HepG2 (cell line): ENCODE data around the gene OSBPL8. TPM values are rescaled to one million over a fixed set of nuclear protein-coding genes. Genes with fewer than 3 reads are reported as not detected.

Source experiments
- ATAC-seq: fragments of 200-7000 bp; cut with Tn5 transposase; 3 replicates; pipeline ENCODE4 v1.9.1; 2020; ENCODE audit warnings: mild to moderate bottlenecking, moderate library complexity
- BruUV-seq: library from RNA; stranded (reverse); fragments of 400-500 nt; replicated peaks from 2 replicates; lab custom pipeline; 2021; lab: Mats Ljungman, UMichigan
- CTCF ChIA-PET: fragments of 300-600 bp; formaldehyde crosslinking; extraction: SDS; loops from one replicate; lab custom pipeline; 2021; ENCODE audit warnings: low total read pairs, inconsistent platforms, low intra/inter-chr PET ratio; lab: Yijun Ruan, JAX
- POLR2A ChIA-PET: fragments of 350-600 bp; sonication (Branson Sonifier 250); formaldehyde crosslinking; loops from one replicate; lab custom pipeline; 2020; ENCODE audit warnings: antibody characterized with exemption, inconsistent platforms; lab: Yijun Ruan, JAX
- DNase-seq: peaks from one replicate; pipeline ENCODE4 v3.0.0-alpha.2; 2015; ENCODE audit warnings: low spot score
- FAIRE-seq: peaks from 3 replicates; lab custom pipeline; 2011; peaks lifted over from hg19 to GRCh38; lab: Jason Lieb, UNC
- H2AFZ ChIP-seq: one replicate; pipeline ENCODE4 v1.6.1; 2011; ENCODE audit warnings: low read length, inconsistent platforms
- H3K27ac ChIP-seq: fragments of 300-600 bp; 3 replicates; pipeline ENCODE4 v1.8.0; 2011; ENCODE audit warnings: mixed run types, mild to moderate bottlenecking, mixed read lengths, low read length, inconsistent platforms; ENCODE audit not compliant: insufficient read depth; ENCODE audit errors: extremely low read length
- H3K27me3 ChIP-seq, 2 experiments: fragments of 200-600 bp in 1 of 2; 2 replicates in 1 of 2; 3 replicates in 1 of 2; pipeline versions ENCODE4 v1.6.0 to v1.8.0; 2011; ENCODE audit warnings: low read length in 2 of 2, mild to moderate bottlenecking in 2 of 2, moderate library complexity in 2 of 2, inconsistent platforms in 1 of 2; ENCODE audit not compliant: insufficient read depth in 2 of 2, control insufficient read depth in 1 of 2
- H3K36me3 ChIP-seq, 2 experiments: fragments of 200-600 bp in 1 of 2; replicated peaks in 1 of 2; 2 replicates in 1 of 2; 3 replicates in 1 of 2; pipeline versions ENCODE4 v1.5.1 to v1.8.0; 2011; ENCODE audit warnings: low read length in 2 of 2, inconsistent platforms in 1 of 2; ENCODE audit not compliant: insufficient read depth in 2 of 2, control insufficient read depth in 1 of 2
- H3K4me1 ChIP-seq: 2 replicates; pipeline ENCODE4 v1.5.1; 2012; ENCODE audit warnings: low read length, inconsistent platforms; ENCODE audit not compliant: insufficient read depth
- H3K4me2 ChIP-seq: 2 replicates; pipeline ENCODE4 v1.6.0; 2011; ENCODE audit warnings: low read depth, low read length, inconsistent platforms
- H3K4me3 ChIP-seq, 3 experiments: fragments of 200-600 bp in 1 of 3; sonication (generic), shearing (Covaris generic) in 1 of 3; replicated peaks in 1 of 3; 2 replicates each; pipeline ENCODE4 v1.5.1; 2011 to 2016; ENCODE audit warnings: low read length in 3 of 3, inconsistent platforms in 2 of 3, low read depth in 2 of 3, mild to moderate bottlenecking in 2 of 3, control low read depth in 1 of 3, mixed read lengths in 1 of 3; ENCODE audit not compliant: insufficient read depth in 1 of 3
- H3K79me2 ChIP-seq: one replicate; pipeline ENCODE4 v1.6.1; 2011; ENCODE audit warnings: low read length, inconsistent platforms; ENCODE audit not compliant: insufficient read depth
- H3K9ac ChIP-seq: 2 replicates; pipeline ENCODE4 v1.6.0; 2011; ENCODE audit warnings: mild to moderate bottlenecking, low read depth, low read length, inconsistent platforms; ENCODE audit not compliant: insufficient read depth
- H3K9me3 ChIP-seq: 2 replicates; pipeline ENCODE4 v1.5.1; 2012; ENCODE audit warnings: mild to moderate bottlenecking, low read length
- H4K20me1 ChIP-seq: 2 replicates; pipeline ENCODE4 v1.6.0; 2011; ENCODE audit warnings: inconsistent platforms, mild to moderate bottlenecking, low read length, moderate library complexity; ENCODE audit not compliant: insufficient read depth
- ESRRA ChIP-seq: sonication (generic); formaldehyde crosslinking; IDR thresholded peaks from 2 replicates; pipeline ENCODE4 v1.5.1; 2020; ENCODE audit warnings: mild to moderate bottlenecking, low read depth, missing genetic modification reagents
- HBP1 ChIP-seq: IDR thresholded peaks from 2 replicates; pipeline ENCODE4 v1.6.1; 2016; ENCODE audit warnings: low read depth, control low read depth
- HDAC2 ChIP-seq: sonication (generic); formaldehyde crosslinking; IDR thresholded peaks from 2 replicates; pipeline ENCODE4 v1.4.0; 2020; ENCODE audit warnings: missing genetic modification reagents
- HNF1B ChIP-seq: sonication (generic); formaldehyde crosslinking; IDR thresholded peaks from 2 replicates; pipeline ENCODE4 v1.5.1; 2020; ENCODE audit warnings: mild to moderate bottlenecking, moderate library complexity, missing genetic modification reagents
- KDM1A ChIP-seq: IDR thresholded peaks from 2 replicates; pipeline ENCODE4 v1.6.1; 2016; ENCODE audit warnings: missing compliant biosample characterization
- KLF13 ChIP-seq: sonication (generic); formaldehyde crosslinking; IDR thresholded peaks from 2 replicates; pipeline ENCODE4 v1.4.0; 2020; ENCODE audit warnings: mild to moderate bottlenecking, missing genetic modification reagents
- NONO ChIP-seq, 2 experiments: fragments of 450-650 bp in 1 of 2; sonication (generic) in 1 of 2; formaldehyde crosslinking in 1 of 2; IDR thresholded peaks in 1 of 2; conservative IDR thresholded peaks in 1 of 2; 2 replicates each; pipeline versions ENCODE4 v1.6.1 to v1.8.0; 2017 to 2022; ENCODE audit warnings: mild to moderate bottlenecking in 1 of 2, missing genetic modification reagents in 1 of 2, moderate library complexity in 1 of 2
- RFXANK ChIP-seq: IDR thresholded peaks from 2 replicates; pipeline ENCODE4 v1.6.1; 2016
- SPEN ChIP-seq: sonication (generic); formaldehyde crosslinking; IDR thresholded peaks from 2 replicates; pipeline ENCODE4 v1.5.1; 2020; ENCODE audit warnings: low read depth, mild to moderate bottlenecking, missing genetic modification reagents
- SRF ChIP-seq: IDR thresholded peaks from 2 replicates; pipeline ENCODE4 v1.6.1; 2011; ENCODE audit warnings: mild to moderate bottlenecking, low read depth, low read length, moderate library complexity
- YEATS2 ChIP-seq: sonication (generic); formaldehyde crosslinking; IDR thresholded peaks from 2 replicates; pipeline ENCODE4 v1.4.0; 2020; ENCODE audit warnings: missing genetic modification reagents, borderline replicate concordance
- ZBTB49 ChIP-seq: sonication (generic); formaldehyde crosslinking; IDR thresholded peaks from 2 replicates; pipeline ENCODE4 v1.4.0; 2020; ENCODE audit warnings: missing genetic modification reagents, borderline replicate concordance
- ZFP41 ChIP-seq: sonication (generic); formaldehyde crosslinking; IDR thresholded peaks from 2 replicates; pipeline ENCODE4 v1.4.0; 2020; ENCODE audit warnings: mild to moderate bottlenecking, missing genetic modification reagents, borderline replicate concordance
- ZNF225 ChIP-seq: sonication (generic); formaldehyde crosslinking; IDR thresholded peaks from 2 replicates; pipeline ENCODE4 v1.4.0; 2020; ENCODE audit warnings: mild to moderate bottlenecking, missing genetic modification reagents
- ZNF256 ChIP-seq: sonication (generic); formaldehyde crosslinking; conservative IDR thresholded peaks from 2 replicates; pipeline ENCODE4 v1.4.0; 2020; ENCODE audit warnings: missing genetic modification reagents
- ZNF333 ChIP-seq: sonication (generic); formaldehyde crosslinking; IDR thresholded peaks from 2 replicates; pipeline ENCODE4 v1.4.0; 2020; ENCODE audit warnings: mild to moderate bottlenecking, missing genetic modification reagents, borderline replicate concordance
- ZNF484 ChIP-seq: sonication (generic); formaldehyde crosslinking; IDR thresholded peaks from 2 replicates; pipeline ENCODE4 v1.5.1; 2020; ENCODE audit warnings: mild to moderate bottlenecking, low read depth, missing genetic modification reagents, borderline replicate concordance
- ZSCAN21 ChIP-seq: sonication (generic); formaldehyde crosslinking; IDR thresholded peaks from 2 replicates; pipeline ENCODE4 v1.8.0; 2022; ENCODE audit warnings: mild to moderate bottlenecking, missing genetic modification reagents, moderate library complexity, borderline replicate concordance
- WGBS: methylation state at CpG from one replicate; pipeline ENCODE4 v1.1.6; 2017; ENCODE audit warnings: low lambda C conversion rate; 5-methylcytosine and 5-hydroxymethylcytosine counted together
- in situ Hi-C: cut with HindIII; loops from 2 replicates; pipeline ENCODE4 v1.10.0; 2017; ENCODE audit warnings: low pct_unique_long_range_greater_than_20kb; ENCODE audit not compliant: extremely low pct_ligation_motif_present
- intact Hi-C: fragments of 100-400 bp; cut with micrococcal nuclease; formaldehyde crosslinking; loops from one replicate; pipeline ENCODE4 v1.10.0; 2022; ENCODE audit not compliant: unreplicated experiment
- polyA plus RNA-seq, 8 experiments: library from polyadenylated mRNA; depleted of rRNA in 3 of 8; stranded (reverse) in 7 of 8; unstranded in 1 of 8; fragments of >200 nt; fragmentation: Illumina TruSeq in 4 of 8; extraction: Trizol in 4 of 8; gene quantifications; 2 replicates each; pipeline versions ENCODE4 v1.2.1 to v1.2.3, GENCODE V29; 2011 to 2016; ENCODE audit warnings: low read depth in 4 of 8, missing spikeins in 1 of 8, mixed read lengths in 1 of 8; ENCODE audit not compliant: insufficient read depth in 1 of 8
- total RNA-seq, 5 experiments: library from RNA; depleted of rRNA; stranded (reverse); fragments of >200 nt; fragmentation: Illumina TruSeq; extraction: Trizol; gene quantifications; 2 replicates each; pipeline ENCODE4 v1.2.3, GENCODE V29; 2016; ENCODE audit warnings: low read depth in 1 of 5

Gene OSBPL8
- total and polyA plus RNA-seq, 2 of the 13 experiments (the other 11 are each of a cell fraction or from before 2014, with no cell fraction given) = 11.0 to 33.9 TPM

- no TSS peak for BruUV-seq
- 100% methylated on average over 1 of the region's 1 CpG for WGBS
- H3K9me3 ChIP-seq = no peaks in the 10 kb centered on the region
- DNase-seq = no peak
- in situ Hi-C loops (no loop called here), intact Hi-C loops (no loop called here)
- peaks cover 0 to 9% of the 10 kb centered on the region in 2 experiments; a peak in 1 of 5 replicates for H3K36me3 ChIP-seq
- H3K27ac ChIP-seq = no peak overlapping the region
- no peaks in the 10 kb centered on the region for H3K4me1 ChIP-seq
- CTCF ChIA-PET = no interaction called here
- no peak overlapping the region for H3K9ac ChIP-seq
- no peaks in the 10 kb centered on the region for H4K20me1 ChIP-seq
- no peak overlapping the region for H2AFZ ChIP-seq
- no peaks in the 10 kb centered on the region for H3K79me2 ChIP-seq
- TF ChIP-seq RFXANK (CRISPR knock-in tag) (no peak), HDAC2 (CRISPR knock-in tag) (no peak), NONO (IDR thresholded peaks at IDR 0.05) (no peak), NONO (CRISPR knock-in tag; conservative IDR thresholded peaks at IDR 0.05) (no peak), KLF13 (CRISPR knock-in tag) (no peak), SRF (no peak), HNF1B (no peak), KDM1A (CRISPR knock-in tag) (no peak), ZNF225 (CRISPR knock-in tag) (no peak), YEATS2 (CRISPR knock-in tag) (no peak), SPEN (no peak), ZFP41 (CRISPR knock-in tag) (no peak), ZNF333 (CRISPR knock-in tag) (no peak), ZBTB49 (no peak), ZNF256 (CRISPR knock-in tag) (no peak), HBP1 (no peak), ZNF484 (CRISPR knock-in tag) (no peak), ESRRA (no peak), ZSCAN21 (CRISPR knock-in tag) (no peak)
- TF ChIP-seq, all 625 proteins: peak for 0
- H3K4me3 ChIP-seq = no peak overlapping the region
- ATAC-seq = no peak
- POLR2A ChIA-PET = no interaction called here
- FAIRE-seq = no peak
- no peak overlapping the region for H3K4me2 ChIP-seq
- H3K27me3 ChIP-seq = no peaks in the 10 kb centered on the region
Observed at GRCh38 chr12:76446090-76446489, 113.5 kb downstream of the OSBPL8 start.
